Measurements from ENCODE around the gene NFRKB. TPM values are rescaled to one million over a fixed set of nuclear protein-coding genes. Genes with fewer than 3 reads are reported as not detected.

NFRKB gene
- total RNA-seq, 1 donor from 2014 or later, result 11.8 TPM

DNA sequence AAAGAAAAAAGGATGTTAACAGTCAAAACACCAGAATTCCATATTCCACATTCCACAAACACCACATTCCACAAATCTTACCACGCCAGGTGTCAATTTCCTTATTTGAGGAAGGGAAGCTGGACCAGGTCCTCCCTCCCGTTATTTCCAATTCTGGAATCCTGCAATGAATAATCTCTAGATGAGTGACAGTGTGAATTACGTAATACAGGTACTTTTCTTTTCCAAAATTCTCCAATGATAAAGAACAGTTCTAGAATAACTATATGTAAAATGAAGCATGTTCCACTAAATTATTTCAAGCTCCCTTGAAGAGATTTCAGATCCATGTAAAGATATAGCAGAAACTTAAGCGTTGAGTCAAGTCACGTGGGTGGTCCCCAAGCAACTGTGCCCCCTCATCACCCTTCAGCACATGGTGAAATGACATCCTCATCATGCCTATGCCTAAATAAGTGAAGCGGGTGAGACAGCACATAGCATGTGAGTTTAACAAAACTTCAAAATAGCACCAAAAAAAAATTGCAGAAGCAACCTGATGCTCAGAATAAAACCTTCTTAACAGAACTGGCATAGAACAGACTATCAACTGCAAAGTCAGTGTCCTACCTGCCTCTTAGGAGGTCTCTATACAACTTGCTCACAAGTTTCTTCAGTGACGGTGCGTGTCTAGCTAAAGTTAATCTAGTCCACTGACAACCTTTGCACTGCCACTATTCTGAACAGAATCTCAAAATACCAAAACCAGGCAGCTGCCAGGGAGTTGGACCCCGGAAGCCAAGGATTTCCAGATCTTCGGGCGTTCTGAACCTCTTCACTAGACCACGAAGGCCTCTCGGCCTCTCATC, 876 bp downstream of the NFRKB start:
- TF ChIP-seq, protein P1, sequence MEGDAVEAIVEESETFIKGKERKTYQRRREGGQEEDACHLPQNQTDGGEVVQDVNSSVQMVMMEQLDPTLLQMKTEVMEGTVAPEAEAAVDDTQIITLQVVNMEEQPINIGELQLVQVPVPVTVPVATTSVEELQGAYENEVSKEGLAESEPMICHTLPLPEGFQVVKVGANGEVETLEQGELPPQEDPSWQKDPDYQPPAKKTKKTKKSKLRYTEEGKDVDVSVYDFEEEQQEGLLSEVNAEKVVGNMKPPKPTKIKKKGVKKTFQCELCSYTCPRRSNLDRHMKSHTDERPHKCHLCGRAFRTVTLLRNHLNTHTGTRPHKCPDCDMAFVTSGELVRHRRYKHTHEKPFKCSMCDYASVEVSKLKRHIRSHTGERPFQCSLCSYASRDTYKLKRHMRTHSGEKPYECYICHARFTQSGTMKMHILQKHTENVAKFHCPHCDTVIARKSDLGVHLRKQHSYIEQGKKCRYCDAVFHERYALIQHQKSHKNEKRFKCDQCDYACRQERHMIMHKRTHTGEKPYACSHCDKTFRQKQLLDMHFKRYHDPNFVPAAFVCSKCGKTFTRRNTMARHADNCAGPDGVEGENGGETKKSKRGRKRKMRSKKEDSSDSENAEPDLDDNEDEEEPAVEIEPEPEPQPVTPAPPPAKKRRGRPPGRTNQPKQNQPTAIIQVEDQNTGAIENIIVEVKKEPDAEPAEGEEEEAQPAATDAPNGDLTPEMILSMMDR (IDR thresholded peaks at IDR 0.05; ENCODE audit: borderline replicate concordance), result no peak
- Histone ChIP-seq H3K4me3 (peak overlapping the region; percentile 92), H3K36me3 (peaks cover 32% of the 10 kb centered on the region), H3K4me1 (peaks cover 23% of the 10 kb centered on the region), H3K27ac (replicated peaks) (peak overlapping the region; percentile 79), H3K9me3 (replicated peaks) (no peaks in the 10 kb centered on the region), H3K27me3 (ENCODE audit: low read depth) (no peaks in the 10 kb centered on the region)
- intact Hi-C loops (cut with micrococcal nuclease), result no loop called here
- no peak for DNase-seq

DNA sequence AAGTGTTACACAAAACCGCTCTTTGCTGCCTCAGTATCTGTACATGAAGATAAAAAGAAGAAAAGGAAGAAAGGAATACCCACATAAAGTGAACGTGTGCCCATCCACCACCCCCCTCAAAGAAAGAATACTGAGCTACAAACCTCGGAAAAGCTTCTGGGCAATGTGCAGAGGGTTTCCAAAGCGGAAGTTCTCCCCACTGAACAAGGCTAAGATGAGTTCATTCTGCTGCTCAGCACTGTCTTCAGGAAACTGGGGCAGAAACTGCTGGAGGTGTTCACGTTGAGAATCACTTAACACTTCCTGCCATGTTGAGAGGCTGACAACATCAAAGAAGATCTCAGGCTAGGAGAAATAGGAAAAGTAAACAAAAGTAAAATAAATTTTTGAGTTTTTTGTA, 6.9 kb downstream of the NFRKB start:
- Histone ChIP-seq H3K27ac (replicated peaks) (no peak overlapping the region), H3K9me3 (replicated peaks) (no peaks in the 10 kb centered on the region), H3K36me3 (peaks cover 93% of the 10 kb centered on the region), H3K4me3 (no peak overlapping the region), H3K27me3 (ENCODE audit: low read depth) (no peaks in the 10 kb centered on the region), H3K4me1 (no peaks in the 10 kb centered on the region)
- intact Hi-C loops (cut with micrococcal nuclease), result no loop called here
- no peak for DNase-seq
- TF ChIP-seq, protein P1 (IDR thresholded peaks at IDR 0.05; ENCODE audit: borderline replicate concordance), result no peak

DNA sequence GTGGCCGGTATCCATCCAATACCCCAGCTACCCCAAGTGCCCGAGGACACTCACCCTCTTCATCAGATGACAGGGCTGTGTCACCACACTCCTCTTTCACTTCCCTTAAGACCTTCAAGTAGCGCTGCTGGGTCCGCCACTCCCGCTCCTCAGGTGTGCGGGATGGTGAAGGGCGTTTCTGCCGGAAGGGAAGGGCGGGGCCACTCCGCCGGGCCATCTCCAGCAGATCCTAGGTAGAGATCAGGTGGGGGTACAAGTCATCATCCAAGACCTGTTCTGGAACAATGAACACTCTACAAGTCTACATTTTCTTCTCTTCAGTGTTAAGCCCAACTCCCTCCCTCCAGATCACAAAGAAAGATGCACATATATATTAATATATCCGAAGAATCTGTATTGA, 10.0 kb downstream of the NFRKB start:
- Histone ChIP-seq H3K36me3 (peaks cover 98% of the 10 kb centered on the region), H3K27ac (replicated peaks) (no peak overlapping the region), H3K4me1 (no peaks in the 10 kb centered on the region), H3K4me3 (no peak overlapping the region), H3K9me3 (replicated peaks) (no peaks in the 10 kb centered on the region), H3K27me3 (ENCODE audit: low read depth) (no peaks in the 10 kb centered on the region)
- TF ChIP-seq, protein P1 (IDR thresholded peaks at IDR 0.05; ENCODE audit: borderline replicate concordance), result no peak
- no peak for DNase-seq
- intact Hi-C loops (cut with micrococcal nuclease), result no loop called here

DNA sequence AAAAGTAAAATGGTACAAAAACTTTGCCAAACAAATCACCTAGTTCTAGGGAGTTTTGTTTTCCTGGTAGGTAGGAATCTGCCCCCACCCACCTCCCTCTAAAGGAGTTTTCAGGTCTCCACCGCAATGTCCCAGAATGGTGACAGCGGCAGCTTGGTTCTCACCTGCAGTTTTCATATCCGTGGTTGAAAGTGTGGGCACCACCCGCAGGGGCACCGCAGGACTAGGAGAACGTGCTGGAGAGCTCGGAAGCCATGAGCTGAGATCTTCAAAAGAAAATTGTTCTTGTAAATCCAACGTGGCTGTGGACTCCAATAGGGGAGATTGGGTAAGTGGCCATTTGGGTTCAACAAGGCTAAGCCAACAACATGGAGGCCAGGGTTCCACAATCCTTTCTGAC, 10.8 kb downstream of the NFRKB start:
- Histone ChIP-seq H3K9me3 (replicated peaks) (no peaks in the 10 kb centered on the region), H3K4me3 (no peak overlapping the region), H3K27ac (replicated peaks) (no peak overlapping the region), H3K4me1 (no peaks in the 10 kb centered on the region), H3K36me3 (peaks cover 100% of the 10 kb centered on the region), H3K27me3 (ENCODE audit: low read depth) (no peaks in the 10 kb centered on the region)
- TF ChIP-seq, protein P1 (IDR thresholded peaks at IDR 0.05; ENCODE audit: borderline replicate concordance), result no peak
- no peak for DNase-seq
- intact Hi-C loops (cut with micrococcal nuclease), result no loop called here

DNA sequence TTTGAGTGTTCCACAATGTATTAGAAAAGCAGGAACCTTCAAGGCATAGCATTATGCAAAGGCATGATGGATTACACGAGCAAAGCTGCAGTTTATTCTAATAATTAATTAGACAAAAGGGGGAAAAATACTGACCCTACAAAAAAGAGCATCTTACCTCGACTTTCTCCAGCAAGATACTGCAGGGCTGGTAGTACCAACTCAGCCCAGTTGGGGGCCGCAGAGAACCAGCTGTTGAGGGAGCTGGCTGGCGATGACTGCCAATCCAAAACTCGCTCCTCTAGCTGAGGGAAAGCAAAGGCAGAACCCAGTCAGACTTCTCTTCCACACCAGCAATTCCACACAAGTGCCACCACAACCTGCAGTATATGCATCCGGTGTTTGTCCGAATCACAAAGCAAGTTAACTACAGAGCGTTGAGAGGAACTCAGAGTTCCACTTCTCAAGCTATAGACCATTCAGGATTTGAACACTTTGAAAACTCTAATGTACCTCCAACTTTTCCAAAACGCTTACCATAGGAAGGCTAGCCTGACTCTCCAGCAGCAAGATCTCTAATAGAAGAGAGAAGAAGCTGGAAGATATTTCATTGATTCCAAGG, 13.7 kb downstream of the NFRKB start:
- no peaks in the 10 kb centered on the region for H3K9me3 ChIP-seq (replicated peaks)
- H3K27ac ChIP-seq (replicated peaks), result no peak overlapping the region
- H3K4me1 ChIP-seq, result no peaks in the 10 kb centered on the region
- H3K27me3 ChIP-seq (ENCODE audit: low read depth), result no peaks in the 10 kb centered on the region
- DNase-seq, result no peak
- peaks cover 100% of the 10 kb centered on the region for H3K36me3 ChIP-seq
- intact Hi-C loops (cut with micrococcal nuclease), result no loop called here
- TF ChIP-seq, protein P1 (IDR thresholded peaks at IDR 0.05; ENCODE audit: borderline replicate concordance), result peak; percentile 42
- no peak overlapping the region for H3K4me3 ChIP-seq

Measured in left ventricle myocardium inferior (tissue), 1 donor.